Ecto neural progenitor cell (in vitro differentiated cells): Measurements from ENCODE around the gene FRMPD4.
"Not testable (repeated sequence)": the region's sequence is repeated elsewhere in the genome, so short reads cannot be mapped to it uniquely, and the experiment has no call there.

Source experiments
- DNase-seq: peaks from one replicate; pipeline ENCODE4 v3.0.0-alpha.2; 2018; ENCODE audit warnings: low spot score

FRMPD4 gene

DNA sequence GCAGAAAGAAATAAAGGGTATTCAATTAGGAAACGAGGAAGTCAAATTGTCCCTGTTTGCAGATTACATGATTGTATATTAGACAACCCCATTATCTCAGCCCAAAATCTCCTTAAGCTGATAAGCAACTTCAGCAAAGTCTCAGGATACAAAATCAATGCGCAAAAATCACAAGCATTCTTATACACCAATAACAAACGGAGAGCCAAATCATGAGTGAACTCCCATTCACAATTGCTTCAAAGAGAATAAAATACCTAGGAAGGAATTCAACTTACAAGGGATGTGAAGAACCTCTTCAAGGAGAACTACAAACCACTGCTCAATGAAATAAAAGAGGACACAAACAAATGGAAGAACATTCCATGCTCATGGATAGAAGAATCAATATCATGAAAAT is 404.0 kb downstream of the FRMPD4 start:
- DNase-seq = not testable (repeated sequence)

DNA sequence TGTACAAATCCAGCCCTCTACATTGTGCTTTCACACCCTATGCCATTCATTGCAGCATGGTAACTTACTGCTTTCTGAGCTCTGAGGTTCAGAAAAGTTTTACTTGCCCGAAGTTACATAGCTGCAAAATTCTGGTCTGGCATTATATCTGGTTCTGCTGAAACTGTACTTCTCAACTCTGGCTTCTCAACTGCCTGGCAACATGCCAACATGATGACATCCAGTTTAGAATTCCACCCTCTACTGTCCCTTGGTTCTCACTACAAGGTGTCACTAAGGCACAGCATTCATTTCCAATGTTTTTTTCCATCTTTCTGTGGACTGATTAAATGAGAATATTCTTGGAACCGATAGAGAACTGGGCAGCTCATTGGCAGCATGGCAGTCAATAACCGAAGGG is 410.1 kb downstream of the FRMPD4 start:
- no peak for DNase-seq

DNA sequence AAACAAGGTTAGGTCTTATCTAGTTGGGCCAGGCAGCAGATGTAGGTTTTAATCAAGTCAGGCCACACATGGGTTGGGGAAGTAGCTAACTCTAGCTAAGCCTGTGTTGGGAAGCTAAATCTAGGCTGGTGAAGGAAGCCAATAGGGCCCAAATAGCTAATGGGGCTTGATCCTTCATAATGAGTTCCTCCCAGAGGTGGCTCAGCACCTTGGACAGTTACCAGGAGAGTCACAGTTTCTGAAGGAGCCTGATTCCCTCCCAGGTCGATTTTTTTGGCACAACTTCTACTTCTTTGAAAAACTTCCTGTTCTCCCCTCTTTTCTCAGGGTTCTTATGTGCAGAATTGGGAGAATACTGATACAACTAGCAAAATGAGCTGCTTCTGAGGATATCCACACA is 410.5 kb downstream of the FRMPD4 start:
- peak; percentile 47 for DNase-seq

DNA sequence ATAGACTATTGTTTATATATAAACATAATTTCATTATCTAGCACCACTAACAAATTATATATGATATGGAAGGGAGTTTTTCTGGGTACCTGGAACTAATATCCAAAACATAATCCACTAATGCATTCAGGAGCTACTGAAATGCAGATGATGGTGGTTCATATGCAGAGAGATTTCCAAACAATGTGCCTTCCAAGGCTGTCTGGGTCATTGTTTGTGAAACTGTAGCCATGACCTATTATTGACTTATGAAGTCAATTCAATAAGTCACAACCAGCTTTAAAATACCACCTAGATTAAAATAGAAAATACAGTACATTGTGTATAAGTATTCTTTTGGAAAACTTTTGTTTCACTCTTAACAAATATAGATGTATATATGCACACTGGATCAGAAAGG is 415.9 kb downstream of the FRMPD4 start:
- DNase-seq = no peak

DNA sequence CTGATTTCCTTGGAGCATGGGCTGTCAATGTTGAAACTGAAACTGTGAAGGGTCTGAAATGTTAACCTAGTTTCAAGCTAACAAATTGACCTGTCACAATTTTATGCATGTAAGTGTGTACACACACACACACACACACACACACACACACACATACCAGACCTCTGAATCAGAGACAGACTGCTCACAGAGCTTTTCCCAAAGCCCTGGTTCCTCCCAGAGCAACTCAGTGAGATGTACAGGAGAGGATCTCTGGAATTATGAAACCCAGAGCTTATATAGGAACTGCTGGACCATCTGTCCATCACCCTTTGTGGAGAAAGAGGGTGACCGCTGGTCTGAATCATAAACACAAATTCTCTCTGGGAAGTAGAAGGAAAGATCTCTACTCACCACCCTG is 424.8 kb downstream of the FRMPD4 start:
- no peak for DNase-seq

DNA sequence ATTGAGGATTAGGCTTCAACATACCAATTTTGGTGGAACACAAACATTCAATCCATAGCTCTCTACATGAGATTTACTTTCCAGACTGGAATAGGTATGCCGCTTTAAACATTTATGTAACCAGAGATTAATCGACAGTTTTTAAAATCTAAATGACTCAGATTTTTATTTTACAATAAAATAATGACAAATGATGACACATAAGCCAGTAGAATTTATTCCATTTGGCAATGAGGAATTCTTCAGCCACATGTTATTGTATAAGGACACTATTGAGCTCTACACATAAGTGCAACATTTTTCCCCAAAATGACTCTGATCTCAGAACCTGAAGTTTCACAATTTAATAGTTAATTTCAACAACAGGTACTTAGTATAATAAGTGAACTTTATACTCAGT is 425.9 kb downstream of the FRMPD4 start:
- DNase-seq = no peak

DNA sequence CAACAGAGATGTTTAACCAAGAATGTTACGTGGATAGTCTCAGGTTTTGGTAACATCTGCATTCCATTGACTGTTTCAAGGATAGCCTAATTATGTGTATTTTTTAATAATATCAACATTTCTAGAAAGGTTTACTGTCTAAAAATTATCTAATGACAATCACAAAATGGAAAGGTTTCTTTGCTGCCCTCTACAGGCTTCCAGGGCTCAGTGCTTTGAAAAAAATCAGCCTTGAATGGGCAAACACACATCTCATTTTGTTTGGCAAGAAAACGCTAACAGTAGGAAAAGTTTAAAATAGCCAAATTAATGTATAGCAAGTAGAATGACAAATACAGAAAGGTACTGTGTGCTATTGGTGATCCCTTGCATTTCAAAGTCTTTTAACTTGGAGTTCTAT is 429.6 kb downstream of the FRMPD4 start:
- DNase-seq = no peak

DNA sequence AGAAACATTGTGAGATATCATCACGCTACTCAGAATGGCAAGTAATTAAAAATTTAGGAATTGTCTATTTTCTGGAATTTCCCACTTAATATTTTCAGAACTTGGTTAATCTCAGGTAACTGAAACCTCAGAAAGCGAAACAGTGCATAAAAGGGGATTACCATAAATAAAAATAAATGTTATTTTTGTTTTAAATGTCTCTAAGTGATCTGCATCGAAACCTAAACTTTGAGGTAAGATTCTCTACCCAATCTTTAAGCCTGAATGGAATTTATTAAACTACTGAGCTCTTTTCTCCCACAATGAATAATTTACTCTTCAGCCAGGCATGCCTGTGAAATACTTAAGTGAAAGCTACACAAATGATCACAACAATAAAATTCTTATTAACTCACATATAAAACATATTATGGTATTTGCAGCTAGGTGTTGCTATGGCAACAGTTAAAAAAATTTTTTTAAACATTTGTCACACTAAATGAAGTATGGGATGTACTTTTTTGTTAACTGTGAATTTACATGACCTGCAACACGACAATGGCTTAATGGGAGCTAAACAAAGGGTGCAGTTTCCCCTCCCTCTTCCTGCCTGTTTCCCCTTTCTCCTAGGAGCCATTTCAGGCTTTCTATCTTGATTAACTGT is 432.7 kb downstream of the FRMPD4 start:
- no peak for DNase-seq

DNA sequence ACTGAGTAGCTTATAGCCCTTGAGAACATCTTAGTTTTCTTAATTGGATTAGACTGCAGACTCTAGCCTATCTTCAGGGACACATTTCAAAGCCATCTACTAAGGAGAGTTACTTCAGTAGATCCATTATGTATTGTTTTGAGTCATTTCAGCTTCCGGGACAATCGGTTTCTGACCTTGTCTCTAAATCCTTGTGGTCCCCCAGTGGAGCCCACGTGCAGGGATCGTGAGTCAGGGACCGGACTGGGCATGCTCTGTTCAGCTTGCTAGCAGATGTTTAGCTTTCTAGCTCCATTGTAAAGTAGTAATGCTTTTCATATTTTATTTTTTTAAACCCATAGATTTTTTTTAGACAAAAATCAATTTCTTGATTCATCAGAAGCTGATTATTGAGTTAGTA is 441.0 kb downstream of the FRMPD4 start:
- no peak for DNase-seq

DNA sequence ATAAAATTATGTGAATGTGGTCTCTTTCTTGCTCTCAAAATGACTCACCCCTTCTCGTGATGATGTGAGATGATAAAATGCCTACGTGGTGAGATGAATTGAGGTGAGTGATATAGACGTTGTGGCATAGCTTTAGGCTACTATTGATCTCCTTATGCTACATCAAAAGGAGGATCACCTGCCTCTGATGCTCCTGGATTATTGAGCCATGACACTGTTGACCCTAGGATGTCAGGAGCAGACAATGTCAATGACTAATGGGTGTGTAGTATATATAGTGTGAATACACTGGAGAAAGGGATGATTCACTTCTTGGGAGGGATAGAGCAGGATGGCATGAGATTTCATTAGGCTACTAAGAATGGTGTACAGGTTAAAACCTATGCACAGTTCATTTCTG is 442.3 kb downstream of the FRMPD4 start:
- no peak for DNase-seq

DNA sequence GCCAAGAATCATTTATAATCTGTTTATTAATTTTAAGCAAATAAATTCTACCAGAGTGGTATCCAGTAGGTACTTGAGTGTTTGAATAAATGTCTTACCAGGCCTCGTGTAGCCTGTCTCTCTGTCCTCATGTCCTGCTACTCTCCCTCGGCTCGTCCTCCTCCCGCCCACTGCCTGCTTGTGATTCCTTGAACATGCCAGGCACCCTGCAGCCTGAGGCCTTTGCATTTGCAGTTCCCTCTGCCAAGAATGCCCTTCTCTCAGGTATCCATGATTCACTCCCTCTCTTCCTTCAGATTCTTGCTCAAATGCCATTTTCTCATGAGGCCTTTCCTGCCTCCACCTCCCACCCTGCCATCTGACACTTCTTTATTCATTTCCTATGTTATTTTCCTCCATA is 443.3 kb downstream of the FRMPD4 start:
- DNase-seq = no peak

DNA sequence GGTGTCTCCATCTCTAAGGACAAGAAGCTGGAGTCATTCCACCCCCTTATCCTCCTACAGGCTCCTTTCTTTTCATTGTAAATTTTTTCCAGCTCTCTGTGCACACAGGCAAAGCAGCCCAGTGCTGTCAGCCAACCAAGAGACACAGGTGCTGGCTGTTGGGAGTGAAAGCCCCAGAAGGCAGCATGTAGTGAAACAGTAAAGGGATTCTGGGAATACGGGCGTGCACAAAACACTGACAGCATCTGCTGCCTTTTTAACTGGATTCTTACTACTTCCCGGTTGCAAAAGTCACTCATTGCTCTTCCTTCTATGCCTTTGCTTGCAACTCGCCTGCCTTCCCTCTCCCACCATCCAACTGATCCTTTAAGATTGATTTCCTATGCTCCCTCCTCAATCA is 444.4 kb downstream of the FRMPD4 start:
- no peak for DNase-seq

DNA sequence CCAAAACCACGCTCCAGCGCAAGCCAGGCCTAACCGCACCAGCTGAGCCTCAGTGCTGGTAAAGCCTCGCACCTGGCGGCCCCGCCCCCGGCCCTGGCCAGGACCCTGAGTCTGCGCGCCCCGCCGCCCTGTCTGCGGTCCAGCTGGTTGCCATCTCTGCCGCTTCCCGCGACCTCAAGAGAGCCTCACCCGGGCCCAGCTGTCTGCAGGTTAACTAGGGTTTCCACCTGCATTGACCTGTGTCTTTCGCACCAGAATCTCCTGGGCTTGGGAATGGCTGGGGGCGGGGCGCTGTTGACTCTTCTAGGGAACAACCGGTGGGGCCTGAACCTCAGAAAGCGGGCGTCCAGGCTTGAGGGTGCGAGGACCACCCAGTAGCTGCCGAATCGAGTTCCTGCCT is 445.3 kb downstream of the FRMPD4 start:
- DNase-seq = no peak

DNA sequence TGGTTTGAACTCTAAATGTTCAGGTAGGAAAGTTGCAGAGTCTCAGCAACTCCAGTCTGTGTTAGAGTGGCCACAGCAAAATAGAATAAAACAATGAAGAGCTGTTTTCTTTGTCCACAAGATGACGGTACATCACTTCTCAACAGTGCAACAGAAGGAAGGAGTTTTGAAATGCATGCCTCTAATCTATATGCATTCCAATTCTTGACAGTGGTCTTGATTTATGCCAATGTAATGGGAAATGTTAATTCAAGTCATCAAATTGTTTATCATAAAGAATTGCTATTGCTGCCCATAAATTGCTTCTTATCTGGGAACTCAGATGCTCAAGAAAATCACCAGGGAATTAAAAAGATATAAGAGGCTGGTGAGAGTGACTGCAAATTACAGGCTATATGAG is 457.4 kb downstream of the FRMPD4 start:
- DNase-seq = no peak

DNA sequence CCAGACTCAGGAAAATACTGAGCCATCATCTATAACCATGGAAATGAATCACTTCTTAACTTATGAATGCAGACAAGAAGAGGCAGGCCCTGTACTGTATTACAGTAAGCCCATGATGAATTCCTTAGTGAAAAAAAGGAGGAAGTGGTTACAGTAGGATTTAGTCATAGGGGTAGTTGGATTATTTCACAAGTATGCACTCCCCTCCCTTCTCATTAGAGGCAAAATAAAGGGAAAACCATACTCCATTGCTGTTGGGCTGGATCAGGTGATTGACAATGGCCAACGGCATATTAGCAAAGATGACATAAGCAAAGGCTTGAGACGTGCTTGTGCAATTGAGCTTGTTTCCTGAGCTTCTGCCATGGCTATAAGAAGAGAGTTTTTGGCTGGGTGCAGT is 471.8 kb downstream of the FRMPD4 start:
- DNase-seq = no peak

DNA sequence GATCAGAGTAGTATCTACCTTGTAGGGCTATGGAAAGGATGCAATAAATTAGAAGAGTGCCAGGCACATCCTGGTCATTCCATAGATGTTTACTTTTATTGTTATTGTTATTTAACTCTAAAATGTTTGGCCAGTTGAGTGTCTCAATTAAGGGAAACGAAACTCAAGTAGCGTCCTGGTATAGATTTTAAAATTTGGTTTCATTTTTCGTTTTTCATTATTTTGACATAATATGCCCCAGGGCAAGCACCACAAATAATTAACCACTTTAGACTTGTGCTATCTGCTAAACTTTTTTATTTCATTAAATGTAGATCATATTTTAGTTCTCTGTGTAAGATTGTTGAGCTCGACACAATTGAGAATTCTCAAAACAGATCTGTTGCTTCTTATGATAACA is 473.2 kb downstream of the FRMPD4 start:
- no peak for DNase-seq

DNA sequence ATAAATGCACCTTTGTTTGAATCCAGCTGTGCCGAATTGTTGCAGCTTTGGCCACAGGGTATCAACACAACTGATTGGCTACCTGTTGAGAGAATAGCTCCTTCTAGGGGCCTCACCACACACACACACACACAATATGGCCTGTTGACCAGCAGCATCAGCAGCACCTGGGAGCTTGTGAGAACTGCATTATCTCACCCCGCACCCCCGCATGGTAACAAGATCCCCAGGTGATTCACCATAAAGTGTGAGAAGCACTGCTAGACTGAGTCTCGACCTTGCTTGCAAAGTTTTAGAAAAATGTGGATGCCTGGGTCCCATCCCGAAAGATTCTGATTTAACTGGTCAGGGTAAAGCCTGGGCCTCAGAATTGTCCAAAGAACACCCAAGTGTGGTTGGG is 476.0 kb downstream of the FRMPD4 start:
- no peak for DNase-seq

DNA sequence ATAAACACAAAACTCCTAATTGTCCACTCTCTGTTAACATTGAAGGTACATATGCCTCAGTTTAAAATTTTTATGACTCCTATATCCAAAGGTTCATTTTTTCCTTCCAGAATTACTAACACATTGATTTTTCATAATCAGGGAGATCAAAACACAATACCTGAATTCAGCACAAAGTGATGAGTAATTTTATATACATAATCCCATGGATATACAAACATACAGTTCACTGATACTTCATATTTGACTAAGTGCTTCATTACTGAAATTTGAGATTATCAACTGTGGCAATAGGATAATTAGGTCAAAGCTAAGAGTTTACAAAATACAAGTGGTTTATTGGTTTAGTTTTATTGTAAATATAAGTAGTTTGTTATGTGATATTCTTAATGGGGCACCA is 476.8 kb downstream of the FRMPD4 start:
- no peak for DNase-seq

DNA sequence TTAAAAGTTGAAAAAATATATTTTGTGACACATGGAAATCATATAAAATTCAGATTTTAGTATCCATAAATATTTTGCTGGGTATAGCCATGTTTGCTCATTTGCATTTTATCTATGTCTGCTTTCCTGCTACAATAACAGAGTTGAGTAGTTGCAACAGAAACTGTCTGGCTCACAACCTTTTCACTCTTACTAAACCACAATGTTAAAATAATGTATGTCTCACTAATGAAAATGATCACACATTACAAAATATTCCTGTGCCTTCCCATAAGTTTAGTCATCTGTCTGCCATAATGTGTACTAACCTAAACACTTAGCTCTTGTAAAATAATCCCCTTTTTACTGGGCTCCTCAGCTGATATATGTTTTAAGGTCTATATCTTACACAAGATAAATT is 479.0 kb downstream of the FRMPD4 start:
- no peak for DNase-seq

DNA sequence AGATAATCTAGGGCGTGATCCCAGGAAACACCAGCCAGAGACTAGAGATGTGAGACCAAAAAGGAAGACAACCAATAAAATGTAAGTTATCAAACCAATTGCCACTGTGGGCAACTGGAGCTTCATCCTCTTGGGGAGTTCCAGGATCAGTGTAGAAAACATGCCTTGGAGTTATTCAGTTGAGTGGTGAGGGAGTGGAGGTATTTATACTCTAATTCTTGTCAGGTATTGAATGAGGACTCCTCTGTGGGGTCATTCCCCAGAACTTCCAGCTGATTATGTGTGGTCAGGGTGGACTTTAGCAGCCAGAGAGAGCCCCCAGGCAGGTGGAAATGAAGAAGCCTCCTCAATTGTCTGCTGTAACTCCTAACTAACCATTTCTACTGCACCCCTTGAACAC is 509.0 kb downstream of the FRMPD4 start:
- no peak for DNase-seq

DNA sequence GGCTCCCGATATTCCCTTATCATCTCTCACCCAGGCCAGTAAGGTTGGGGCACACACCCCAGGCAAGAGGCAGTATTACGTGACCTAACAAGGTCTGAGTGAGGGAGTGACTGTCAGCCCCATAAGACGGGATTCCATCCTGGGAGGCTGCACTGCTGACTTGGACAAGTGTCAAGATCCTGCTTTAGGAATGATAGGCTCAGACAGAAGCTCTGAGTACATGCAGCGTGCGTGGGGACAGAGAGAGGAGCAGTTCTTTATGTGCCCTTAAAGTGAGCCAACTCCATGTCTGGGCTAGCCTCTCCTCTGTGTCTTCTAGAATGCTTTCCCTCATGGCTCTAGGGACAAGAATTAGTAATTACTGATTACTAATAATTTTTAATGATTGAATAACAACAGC is 510.7 kb downstream of the FRMPD4 start:
- no peak for DNase-seq

DNA sequence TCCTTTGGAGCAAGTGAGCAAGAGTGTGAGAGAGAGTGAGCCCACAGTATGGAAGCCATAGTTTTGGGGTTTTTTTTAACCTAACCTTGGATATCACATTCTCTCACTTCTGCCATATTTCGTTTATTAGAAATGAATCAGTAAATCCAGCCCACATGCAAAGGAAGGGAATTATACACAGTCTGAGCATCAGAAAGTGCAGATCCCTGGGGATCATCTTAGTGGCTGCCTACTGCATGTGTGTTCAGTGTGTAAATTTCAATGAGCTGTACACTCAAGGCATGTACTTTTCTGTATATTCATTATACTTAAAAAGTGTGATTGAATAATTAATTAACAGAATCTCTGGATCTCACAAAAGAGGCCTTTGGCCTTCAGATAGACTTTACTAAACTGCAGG is 519.2 kb downstream of the FRMPD4 start:
- no peak for DNase-seq

DNA sequence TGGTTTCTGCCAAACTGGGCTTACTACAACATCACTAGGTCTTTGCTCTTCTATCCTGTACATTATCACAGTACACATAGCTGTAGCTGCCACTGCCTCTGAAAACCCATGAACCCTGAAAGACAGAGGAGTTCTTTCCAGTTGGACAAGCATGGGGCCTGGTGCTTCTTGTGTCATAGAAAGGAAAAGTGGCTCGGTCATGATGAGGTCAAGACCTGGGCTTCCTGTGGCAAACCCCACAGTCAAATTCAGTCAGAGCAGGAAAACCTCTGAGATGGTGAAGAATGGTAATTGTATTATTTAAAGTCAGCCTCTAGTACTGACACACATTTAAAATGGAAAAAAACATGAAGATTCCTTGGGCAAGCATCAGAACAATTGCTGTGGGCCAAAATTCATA is 519.6 kb downstream of the FRMPD4 start:
- DNase-seq = no peak

DNA sequence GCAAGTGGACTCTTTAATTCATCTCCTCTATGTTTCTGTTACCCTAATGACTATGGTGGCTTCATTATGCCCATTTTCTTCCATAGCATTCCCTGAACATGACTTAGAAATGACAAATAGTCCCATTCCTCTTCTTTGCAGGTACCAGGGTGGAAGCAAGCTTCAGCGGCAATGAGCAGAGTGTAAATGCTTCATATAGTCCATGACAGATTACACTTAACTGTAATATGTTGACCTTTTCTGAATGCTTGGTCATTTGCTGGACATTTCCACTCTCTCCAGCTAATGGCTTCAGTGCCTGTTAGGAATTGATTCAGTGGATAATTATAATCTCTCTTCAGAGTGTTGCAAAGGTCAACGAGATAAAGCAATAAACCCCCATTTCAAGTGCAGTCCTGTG is 523.2 kb downstream of the FRMPD4 start:
- no peak for DNase-seq
